Natural killer cell (primary cell): Measurements from ENCODE around the gene ZNF629. TPM values are rescaled to one million over a fixed set of nuclear protein-coding genes. Genes with fewer than 3 reads are reported as not detected.

Experiments used
- ATAC-seq, 3 donors: fragments of 150-1000 bp in 2 of 3; fragments of 200-7000 bp in 1 of 3; cut with Tn5 transposase; 1 replicate in 1 of 3; 2 replicates in 2 of 3; pipeline ENCODE4 v1.10.0; 2021; ENCODE audit warnings: mild to moderate bottlenecking in 2 of 3, moderate library complexity in 2 of 3
- DNase-seq, 2 donors: peaks; one replicate each; pipeline versions ENCODE4 v3.0.0 to v3.0.0-alpha.2; 2013 to 2021; ENCODE audit warnings: mixed read lengths in 1 of 2
- H3K27ac ChIP-seq: one replicate; pipeline ENCODE4 v1.5.1; 2013; ENCODE audit warnings: mild to moderate bottlenecking, low read length
- H3K27me3 ChIP-seq: one replicate; pipeline ENCODE4 v1.6.1; 2013; ENCODE audit warnings: low read length; ENCODE audit not compliant: control insufficient read depth, insufficient read depth
- H3K36me3 ChIP-seq: one replicate; pipeline ENCODE4 v1.6.1; 2013; ENCODE audit warnings: low read length; ENCODE audit not compliant: control insufficient read depth, insufficient read depth
- H3K4me1 ChIP-seq: one replicate; pipeline ENCODE4 v1.6.1; 2013; ENCODE audit warnings: low read length; ENCODE audit not compliant: control insufficient read depth, insufficient read depth
- H3K4me3 ChIP-seq: one replicate; pipeline ENCODE4 v1.5.1; 2013; ENCODE audit warnings: low read length
- H3K9me3 ChIP-seq: one replicate; pipeline ENCODE4 v1.6.1; 2013; ENCODE audit warnings: low read length; ENCODE audit not compliant: control insufficient read depth, insufficient read depth
- H3K27ac Mint-ChIP-seq, 2 donors: one replicate each; pipeline ENCODE4 v1.8.0; 2022; ENCODE audit warnings: mild to moderate bottlenecking in 2 of 2, mixed read lengths in 2 of 2, moderate library complexity in 1 of 2
- H3K27me3 Mint-ChIP-seq, 2 donors: one replicate each; pipeline ENCODE4 v1.8.0; 2022; ENCODE audit warnings: low read depth in 2 of 2, mixed read lengths in 2 of 2
- H3K36me3 Mint-ChIP-seq: one replicate; pipeline ENCODE4 v1.8.0; 2022; ENCODE audit warnings: mixed read lengths
- H3K4me1 Mint-ChIP-seq, 2 donors: one replicate each; pipeline ENCODE4 v1.8.0; 2022; ENCODE audit warnings: mixed read lengths in 2 of 2
- H3K4me3 Mint-ChIP-seq: one replicate; pipeline ENCODE4 v1.8.0; 2022; ENCODE audit warnings: mild to moderate bottlenecking, moderate library complexity, mixed read lengths
- H3K9me3 Mint-ChIP-seq, 2 donors: one replicate each; pipeline ENCODE4 v1.8.0; 2022; ENCODE audit warnings: mixed read lengths in 2 of 2
- CTCF ChIP-seq: fragments of 200-600 bp; IDR thresholded peaks from one replicate; pipeline ENCODE4 v1.8.0; 2022; ENCODE audit warnings: antibody characterized with exemption
- WGBS: methylation state at CpG from one replicate; pipeline ENCODE4 v1.1.7; 2013; ENCODE audit warnings: missing lambda C conversion rate; ENCODE audit not compliant: insufficient coverage; 5-methylcytosine and 5-hydroxymethylcytosine counted together
- intact Hi-C: fragments of 100-400 bp; cut with micrococcal nuclease; formaldehyde crosslinking; loops from one replicate; pipeline ENCODE4 v1.14.2; 2022
- total RNA-seq, 4 donors: library from RNA; stranded (reverse); fragments of 120-200 nt in 1 of 4; gene quantifications; one replicate each; pipeline versions ENCODE4 v1.2.3 to v1.2.4, GENCODE V29; 2013 to 2022

The ZNF629 gene
- total RNA-seq, 3 donors from 2014 or later (not counting 1 experiment from before 2014, with no cell fraction given), result 0.96 to 1.9 (median 1.8) TPM

GRCh38 chr16:30764086-30764485 is 22.9 kb downstream of the ZNF629 start:
- peaks cover 71% of the 10 kb centered on the region for H3K4me1 ChIP-seq
- H3K36me3 ChIP-seq, result peaks cover 55% of the 10 kb centered on the region
- H3K27ac Mint-ChIP-seq, result peak overlapping the region; percentile 92
- no peaks in the 10 kb centered on the region for H3K27me3 Mint-ChIP-seq
- intact Hi-C loops, result loop anchor here (5.0 to 10.0 kb wide), 2 partner anchors 49 to 158 kb away; partner anchors contain the start of gene FBXL19
- H3K4me3 ChIP-seq, result no peak overlapping the region
- no peaks in the 10 kb centered on the region for H3K27me3 ChIP-seq
- H3K9me3 ChIP-seq, result no peaks in the 10 kb centered on the region
- peaks cover 43 to 67% of the 10 kb centered on the region in 2 donors for H3K4me1 Mint-ChIP-seq
- WGBS, result 93% methylated on average over 11 of the region's 11 CpGs
- H3K27ac ChIP-seq, result no peak overlapping the region
- H3K9me3 Mint-ChIP-seq, result no peaks in the 10 kb centered on the region
- peak overlapping the region; percentile 95 for H3K4me3 Mint-ChIP-seq
- ATAC-seq (no peak), DNase-seq (no peak)
- no peak for TF ChIP-seq CTCF
- peaks cover 7% of the 10 kb centered on the region for H3K36me3 Mint-ChIP-seq

DNA sequence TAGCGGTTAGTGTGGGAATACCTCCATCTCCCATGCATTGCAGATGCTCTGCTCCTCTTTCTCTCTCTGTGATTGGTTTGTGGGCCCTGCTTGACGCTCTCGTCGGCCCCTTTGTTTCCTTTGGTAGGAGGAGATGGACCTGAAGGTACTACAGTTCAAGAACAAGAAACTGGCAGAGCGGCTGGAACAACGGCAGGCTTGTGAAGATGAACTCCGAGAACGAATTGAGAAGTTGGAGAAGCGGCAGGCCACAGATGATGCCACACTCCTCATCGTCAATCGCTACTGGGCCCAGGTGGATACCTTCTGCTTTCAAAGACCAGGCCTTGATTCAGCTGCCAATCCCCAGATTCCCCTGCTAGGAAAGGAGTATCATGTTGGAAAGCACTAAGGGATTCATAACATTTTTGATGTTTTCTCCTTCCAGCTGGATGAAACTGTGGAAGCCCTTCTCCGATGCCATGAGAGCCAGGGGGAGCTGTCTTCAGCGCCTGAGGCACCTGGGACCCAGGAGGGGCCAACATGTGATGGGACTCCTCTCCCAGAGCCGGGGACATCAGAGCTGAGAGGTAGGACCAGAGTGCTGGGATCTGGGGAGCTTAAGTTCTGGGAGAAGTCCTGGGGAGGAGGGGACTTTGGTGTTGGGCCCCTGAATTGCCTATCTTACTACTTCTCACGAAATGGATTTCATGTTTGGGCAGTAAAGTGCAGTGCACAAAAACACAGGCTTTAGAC is 23.8 kb downstream of the ZNF629 start:
- TF ChIP-seq CTCF, result no peak
- no peaks in the 10 kb centered on the region for H3K9me3 Mint-ChIP-seq
- H3K4me1 ChIP-seq, result peaks cover 67% of the 10 kb centered on the region
- WGBS, result 84% methylated on average over 15 of the region's 15 CpGs
- H3K36me3 Mint-ChIP-seq, result no peaks in the 10 kb centered on the region
- H3K27ac ChIP-seq, result peak overlapping the region; percentile 77
- intact Hi-C loops, result loop anchor here (1.0 to 10.0 kb wide), 4 partner anchors 14 to 159 kb away; partner anchors contain the start of genes FBXL19 and PHKG2
- no peaks in the 10 kb centered on the region for H3K9me3 ChIP-seq
- no peaks in the 10 kb centered on the region for H3K27me3 ChIP-seq
- H3K36me3 ChIP-seq, result peaks cover 46% of the 10 kb centered on the region
- H3K4me3 Mint-ChIP-seq, result peak overlapping the region; percentile 95
- DNase-seq, result no peak
- no peak for ATAC-seq
- H3K4me3 ChIP-seq, result peak overlapping the region; percentile 80
- peak overlapping the region; percentile 92 for H3K27ac Mint-ChIP-seq
- peaks cover 43 to 64% of the 10 kb centered on the region in 2 donors for H3K4me1 Mint-ChIP-seq
- H3K27me3 Mint-ChIP-seq, result no peaks in the 10 kb centered on the region

DNA sequence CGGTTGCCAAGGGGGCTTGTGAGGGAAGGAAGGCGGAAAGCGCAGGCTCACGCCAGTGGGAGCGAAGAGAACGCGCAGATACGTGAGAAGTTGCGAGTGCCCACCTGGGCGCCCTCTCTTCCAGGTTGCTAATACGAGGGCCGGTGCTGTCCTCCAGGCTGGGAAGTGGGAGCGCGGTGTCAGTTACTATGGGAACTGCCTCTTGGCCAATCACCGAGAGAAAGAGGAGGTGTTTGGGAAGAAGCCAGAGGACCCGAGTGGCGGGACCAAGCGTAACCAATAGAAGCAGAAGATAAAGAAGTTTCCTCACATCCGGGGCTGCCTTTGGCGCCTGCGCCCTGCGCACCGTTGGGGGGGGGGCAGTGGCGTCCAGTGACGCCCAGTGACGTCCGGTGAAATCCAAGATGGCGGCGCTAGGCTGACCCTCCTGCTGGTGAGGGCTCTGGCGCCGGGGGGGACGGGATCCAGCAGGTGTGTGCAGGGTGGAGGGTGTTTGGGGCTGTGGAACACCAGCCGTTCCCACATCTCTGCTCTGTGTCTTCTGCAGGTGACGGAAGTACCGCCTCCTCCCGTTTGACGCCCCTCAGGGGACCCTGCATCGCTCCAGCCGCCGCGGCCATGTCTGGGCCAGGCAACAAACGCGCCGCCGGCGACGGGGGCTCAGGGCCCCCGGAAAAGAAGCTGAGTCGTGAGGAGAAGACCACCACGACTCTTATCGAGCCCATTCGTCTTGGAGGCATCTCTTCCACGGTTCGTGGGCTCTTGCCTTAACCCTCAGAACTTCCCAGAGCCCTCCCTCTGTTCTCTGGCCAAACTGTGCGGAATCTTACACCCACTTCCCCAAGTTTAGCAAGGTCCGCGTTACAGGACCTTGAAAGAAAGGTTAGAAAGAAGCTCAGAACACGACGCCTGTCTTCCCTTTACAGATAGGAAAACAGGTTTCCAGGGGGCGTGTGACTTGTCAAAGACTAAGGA is 24.8 kb downstream of the ZNF629 start, which contains the start of the genes CFAP119 and RNF40:
Gene CFAP119, minus strand, starts transcription at position 135 of the 975 bp plus-strand sequence. CDS start 314 bp downstream, outside the sequence.
Gene RNF40, plus strand, starts transcription at position 395 of the 975 bp plus-strand sequence. Its CDS starts 224 bp downstream, at position 619.
- Histone ChIP-seq H3K9me3 (no peaks in the 10 kb centered on the region), H3K27me3 (no peaks in the 10 kb centered on the region), H3K36me3 (peaks cover 43% of the 10 kb centered on the region), H3K4me3 (peak within 1 kb of the TSS; percentile 80), H3K27ac (peak within 1 kb of the TSS; percentile 77), H3K4me1 (peaks cover 57% of the 10 kb centered on the region)
- intact Hi-C loops, result loop anchor here (1.0 to 10.0 kb wide), 4 partner anchors 13 to 160 kb away; partner anchors contain the start of genes FBXL19 and PHKG2
- DNase-seq, result peak; percentile 84 to 95
- Mint-ChIP-seq H3K36me3 (no peaks in the 10 kb centered on the region), H3K9me3 (no peaks in the 10 kb centered on the region), H3K4me1 (peaks cover 36 to 55% of the 10 kb centered on the region in 2 donors), H3K27ac (peak within 1 kb of the TSS; percentile 92), H3K4me3 (peak within 1 kb of the TSS; percentile 95), H3K27me3 (no peaks in the 10 kb centered on the region)
- ATAC-seq, result peak; percentile 94 to 97 (median 95)
- WGBS, result under 1% methylated on average over 60 of the region's 60 CpGs
- TF ChIP-seq CTCF, result no peak
